CD8-positive, alpha-beta memory T cell (primary cell): ENCODE results near the gene GINS2. TPM values are rescaled to one million over a fixed set of nuclear protein-coding genes. Genes with fewer than 3 reads are reported as not detected.
A peak's percentile ranks its signal among the peaks of the same experiment; 100 is the strongest.

Experiments used
- CTCF ChIA-PET: fragments of 350-600 bp; sonication (Branson Sonifier 250); formaldehyde crosslinking; loops from one replicate; lab custom pipeline; 2021; ENCODE audit warnings: antibody characterized with exemption; lab: Charles Lee
- POLR2A ChIA-PET: fragments of 350-600 bp; sonication (Branson Sonifier 250); formaldehyde crosslinking; loops from one replicate; lab custom pipeline; 2021; ENCODE audit warnings: antibody characterized with exemption; lab: Charles Lee
- DNase-seq, 5 donors: peaks; one replicate each; pipeline versions ENCODE4 v3.0.0 to v3.0.0-alpha.2; 2020 to 2022; ENCODE audit warnings: mixed read lengths in 1 of 5
- H3K27ac ChIP-seq: one replicate; pipeline ENCODE4 v1.7.0; 2013; ENCODE audit warnings: low read depth, mild to moderate bottlenecking, low read length, moderate library complexity
- H3K27me3 ChIP-seq: 2 replicates; pipeline ENCODE4 v1.7.0; 2013; ENCODE audit warnings: low read length, mild to moderate bottlenecking; ENCODE audit not compliant: insufficient read depth, poor library complexity, severe bottlenecking
- H3K36me3 ChIP-seq: 2 replicates; pipeline ENCODE4 v1.7.0; 2013; ENCODE audit warnings: mild to moderate bottlenecking, low read length, moderate library complexity; ENCODE audit not compliant: insufficient read depth
- H3K4me1 ChIP-seq: 2 replicates; pipeline ENCODE4 v1.7.0; 2013; ENCODE audit warnings: mild to moderate bottlenecking, low read length, moderate library complexity; ENCODE audit not compliant: insufficient read depth
- H3K4me3 ChIP-seq: 2 replicates; pipeline ENCODE4 v1.7.0; 2013; ENCODE audit warnings: mild to moderate bottlenecking, low read length
- H3K9me3 ChIP-seq: 2 replicates; pipeline ENCODE4 v1.7.0; 2013; ENCODE audit warnings: mild to moderate bottlenecking, low read length
- H3K27ac Mint-ChIP-seq, 8 donors: one replicate each; pipeline ENCODE4 v1.8.0; 2020 to 2021; ENCODE audit warnings: mixed read lengths in 8 of 8, mild to moderate bottlenecking in 6 of 8, inconsistent platforms in 3 of 8, moderate library complexity in 3 of 8
- H3K27me3 Mint-ChIP-seq, 2 donors: one replicate each; pipeline ENCODE4 v1.8.0; 2020 to 2021; ENCODE audit warnings: mixed read lengths in 2 of 2, mild to moderate bottlenecking in 1 of 2, moderate library complexity in 1 of 2
- H3K36me3 Mint-ChIP-seq, 3 donors: one replicate each; pipeline ENCODE4 v1.8.0; 2020 to 2021; ENCODE audit warnings: mixed read lengths in 3 of 3, inconsistent platforms in 1 of 3, mild to moderate bottlenecking in 1 of 3
- H3K4me1 Mint-ChIP-seq, 3 donors: one replicate each; pipeline ENCODE4 v1.8.0; 2020 to 2021; ENCODE audit warnings: mixed read lengths in 3 of 3, inconsistent platforms in 1 of 3, mild to moderate bottlenecking in 1 of 3
- H3K4me3 Mint-ChIP-seq, 7 donors: one replicate each; pipeline ENCODE4 v1.8.0; 2020 to 2021; ENCODE audit warnings: mixed read lengths in 7 of 7, mild to moderate bottlenecking in 6 of 7, moderate library complexity in 4 of 7, inconsistent platforms in 2 of 7
- H3K9me3 Mint-ChIP-seq, 5 donors: one replicate each; pipeline ENCODE4 v1.8.0; 2020 to 2022; ENCODE audit warnings: mixed read lengths in 5 of 5, mild to moderate bottlenecking in 3 of 5, moderate library complexity in 2 of 5, inconsistent platforms in 1 of 5
- polyA plus RNA-seq: library from polyadenylated mRNA; unstranded; fragments of 300-500 nt; fragmentation: Illumina TruSeq; gene quantifications from one replicate; pipeline ENCODE4 v1.2.3, GENCODE V29; 2021
- total RNA-seq, 2 experiments: library from RNA; stranded (reverse); gene quantifications; one replicate each; pipeline ENCODE4 v1.2.3, GENCODE V29; 2021

GINS2 gene
- total and polyA plus RNA-seq, 3 experiments from 2014 or later: 0.09 to 68.7 (median 68.6) TPM

DNA sequence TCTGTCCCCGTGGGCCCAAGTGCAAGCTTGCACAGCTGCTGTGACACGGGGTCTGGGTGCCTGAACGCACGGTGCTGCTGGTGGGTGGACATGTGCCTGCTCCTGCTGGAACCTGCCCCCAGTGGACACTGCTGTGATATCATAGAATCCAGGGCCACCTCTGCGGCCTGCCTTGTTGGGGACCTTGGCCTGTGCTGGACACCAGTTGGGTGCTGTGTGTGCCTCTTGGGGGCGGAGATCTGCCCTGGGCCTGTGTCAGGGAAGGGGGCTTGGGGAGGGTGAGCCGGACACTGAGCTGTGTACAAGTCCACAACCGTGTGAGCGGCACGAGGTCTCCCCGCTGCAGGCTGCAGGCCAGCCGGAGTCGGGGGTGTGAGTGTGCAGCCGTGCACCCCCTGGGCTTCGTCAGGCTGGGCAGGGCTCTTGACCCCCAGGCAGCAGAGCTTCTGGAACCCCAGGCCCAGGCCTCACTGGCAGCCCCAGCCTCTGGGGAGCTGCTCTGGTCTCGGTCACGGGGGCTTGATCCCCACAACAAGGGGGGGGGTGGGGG is 42.3 kb downstream of the GINS2 start:
- peaks cover 0 to 37% (median 2%) of the 10 kb centered on the region in 3 donors for H3K36me3 Mint-ChIP-seq
- Histone ChIP-seq H3K27ac (no peak overlapping the region), H3K27me3 (no peaks in the 10 kb centered on the region), H3K9me3 (no peaks in the 10 kb centered on the region), H3K4me3 (no peak overlapping the region), H3K36me3 (no peaks in the 10 kb centered on the region), H3K4me1 (no peaks in the 10 kb centered on the region)
- peaks cover 0 to 1% of the 10 kb centered on the region in 2 donors for H3K27me3 Mint-ChIP-seq
- POLR2A ChIA-PET: no interaction called here
- CTCF ChIA-PET: no interaction called here
- no peak for DNase-seq
- no peak overlapping the region for H3K4me3 Mint-ChIP-seq
- H3K9me3 Mint-ChIP-seq: no peaks in the 10 kb centered on the region
- H3K27ac Mint-ChIP-seq: no peak overlapping the region
- H3K4me1 Mint-ChIP-seq: peaks cover 16 to 49% (median 21%) of the 10 kb centered on the region in 3 donors

DNA sequence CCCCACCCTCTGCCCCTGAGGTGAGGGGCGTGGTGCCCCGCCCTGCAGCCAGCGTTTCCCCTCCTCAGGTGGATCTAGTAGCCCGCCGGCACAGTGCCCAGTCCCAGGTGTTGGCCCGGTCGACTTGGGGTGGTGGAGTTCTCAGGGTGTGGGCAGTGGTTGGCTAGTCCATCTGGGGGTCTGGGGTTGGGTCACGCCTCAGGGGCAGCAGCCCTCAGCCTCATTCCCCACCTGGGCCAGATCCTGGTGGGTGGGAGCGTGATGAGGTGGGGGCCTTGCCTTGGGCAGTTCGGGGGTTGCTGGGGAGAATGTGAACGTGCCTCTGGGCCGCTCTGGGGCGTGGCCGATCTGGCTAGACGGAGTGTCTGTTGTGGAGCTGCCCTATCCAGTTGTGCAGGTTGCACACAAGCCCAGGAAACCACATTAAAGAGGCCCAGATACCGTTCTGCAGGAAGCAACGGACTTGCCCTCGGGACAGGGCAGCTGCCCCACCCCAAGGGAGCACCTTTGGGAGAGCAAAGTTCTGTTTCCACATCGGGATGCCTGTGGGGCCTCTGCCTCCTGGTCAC is 43.6 kb downstream of the GINS2 start:
- ChIA-PET POLR2A (no interaction called here), CTCF (no interaction called here)
- Mint-ChIP-seq H3K4me3 (no peak overlapping the region), H3K27ac (peak overlapping the region in 3 of 8 donors; percentile 33 to 46 (median 38)), H3K36me3 (peaks cover 0 to 43% (median 2%) of the 10 kb centered on the region in 3 donors), H3K4me1 (peaks cover 16 to 49% (median 21%) of the 10 kb centered on the region in 3 donors), H3K27me3 (peaks cover 0 to 1% of the 10 kb centered on the region in 2 donors), H3K9me3 (no peaks in the 10 kb centered on the region)
- Histone ChIP-seq H3K27ac (no peak overlapping the region), H3K9me3 (no peaks in the 10 kb centered on the region), H3K27me3 (no peaks in the 10 kb centered on the region), H3K4me3 (no peak overlapping the region), H3K36me3 (no peaks in the 10 kb centered on the region), H3K4me1 (no peaks in the 10 kb centered on the region)
- DNase-seq: no peak

DNA sequence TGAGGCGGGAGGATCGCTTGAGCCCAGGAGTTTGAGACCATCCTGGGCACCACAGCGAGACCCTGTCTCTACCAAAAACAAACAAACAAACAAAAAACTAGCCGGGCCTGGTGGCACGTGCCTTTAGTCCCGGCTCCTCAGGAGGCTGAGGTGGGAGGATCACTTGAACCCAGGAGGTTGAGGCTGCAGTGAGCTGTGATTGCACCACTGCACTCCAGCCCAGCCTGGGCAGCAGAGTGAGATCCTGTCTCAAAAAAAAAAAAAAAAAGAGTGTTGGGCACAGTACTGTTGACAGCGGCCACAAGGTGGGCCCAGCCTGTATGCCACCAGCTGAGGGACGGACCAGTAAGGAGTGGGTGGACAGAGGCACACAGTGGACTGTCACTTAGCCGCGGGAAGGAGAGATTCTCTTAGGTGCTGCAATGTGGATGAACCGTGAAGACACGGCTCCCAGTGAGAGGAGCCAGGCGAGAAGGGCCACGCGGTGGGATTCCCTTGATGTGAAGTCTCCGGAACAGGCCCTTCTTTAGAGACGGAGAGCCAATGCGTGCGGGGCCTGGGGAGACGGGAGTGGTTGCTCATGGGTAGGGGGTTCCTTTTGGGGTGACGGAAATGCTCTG is 44.6 kb downstream of the GINS2 start:
- Histone ChIP-seq H3K36me3 (no peaks in the 10 kb centered on the region), H3K4me1 (no peaks in the 10 kb centered on the region), H3K27ac (no peak overlapping the region), H3K4me3 (no peak overlapping the region), H3K27me3 (no peaks in the 10 kb centered on the region), H3K9me3 (no peaks in the 10 kb centered on the region)
- Mint-ChIP-seq H3K4me1 (peaks cover 16 to 51% (median 23%) of the 10 kb centered on the region in 3 donors), H3K27ac (peak overlapping the region in 5 of 8 donors; percentile 1 to 84 (median 38)), H3K36me3 (peaks cover 0 to 39% (median 2%) of the 10 kb centered on the region in 3 donors), H3K9me3 (no peaks in the 10 kb centered on the region), H3K27me3 (peaks cover 0 to 1% of the 10 kb centered on the region in 2 donors), H3K4me3 (peak overlapping the region in 1 of 7 donors; percentile 46)
- DNase-seq: no peak
- ChIA-PET CTCF (no interaction called here), POLR2A (no interaction called here)

DNA sequence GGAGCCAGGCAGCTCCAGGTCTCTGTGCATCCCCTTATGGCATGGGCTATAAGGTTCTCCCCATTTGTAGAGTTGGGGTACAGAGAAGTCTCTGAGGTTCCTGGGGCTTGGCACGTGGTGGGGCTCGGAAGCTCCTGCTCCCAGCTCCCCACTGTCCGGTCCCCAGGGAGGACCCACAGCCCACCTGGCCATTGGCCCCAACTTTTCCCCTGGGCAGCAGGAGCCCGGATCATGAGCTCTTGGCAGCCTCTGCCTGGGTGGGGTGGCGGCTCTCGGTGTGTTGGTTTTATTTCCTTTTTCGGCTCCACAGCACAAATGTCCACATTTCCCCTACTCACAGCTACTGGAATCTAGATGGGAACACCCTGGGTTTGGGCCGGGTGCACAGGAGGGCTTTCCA is 45.1 kb downstream of the GINS2 start:
- H3K27me3 Mint-ChIP-seq: peaks cover 0 to 1% of the 10 kb centered on the region in 2 donors
- no peak overlapping the region for H3K4me3 Mint-ChIP-seq
- Histone ChIP-seq H3K36me3 (no peaks in the 10 kb centered on the region), H3K27me3 (no peaks in the 10 kb centered on the region), H3K4me1 (no peaks in the 10 kb centered on the region), H3K9me3 (no peaks in the 10 kb centered on the region), H3K4me3 (no peak overlapping the region), H3K27ac (no peak overlapping the region)
- H3K4me1 Mint-ChIP-seq: peaks cover 16 to 49% (median 19%) of the 10 kb centered on the region in 3 donors
- POLR2A ChIA-PET: no interaction called here
- CTCF ChIA-PET: interaction anchor here (1.0 kb wide), 1 partner anchor 27 kb away, joined by 5 read pairs; no protein-coding TSS in a partner anchor
- H3K27ac Mint-ChIP-seq: peak overlapping the region in 1 of 8 donors; percentile 84
- DNase-seq: no peak
- no peaks in the 10 kb centered on the region for H3K9me3 Mint-ChIP-seq
- H3K36me3 Mint-ChIP-seq: peaks cover 0 to 35% (median 2%) of the 10 kb centered on the region in 3 donors

DNA sequence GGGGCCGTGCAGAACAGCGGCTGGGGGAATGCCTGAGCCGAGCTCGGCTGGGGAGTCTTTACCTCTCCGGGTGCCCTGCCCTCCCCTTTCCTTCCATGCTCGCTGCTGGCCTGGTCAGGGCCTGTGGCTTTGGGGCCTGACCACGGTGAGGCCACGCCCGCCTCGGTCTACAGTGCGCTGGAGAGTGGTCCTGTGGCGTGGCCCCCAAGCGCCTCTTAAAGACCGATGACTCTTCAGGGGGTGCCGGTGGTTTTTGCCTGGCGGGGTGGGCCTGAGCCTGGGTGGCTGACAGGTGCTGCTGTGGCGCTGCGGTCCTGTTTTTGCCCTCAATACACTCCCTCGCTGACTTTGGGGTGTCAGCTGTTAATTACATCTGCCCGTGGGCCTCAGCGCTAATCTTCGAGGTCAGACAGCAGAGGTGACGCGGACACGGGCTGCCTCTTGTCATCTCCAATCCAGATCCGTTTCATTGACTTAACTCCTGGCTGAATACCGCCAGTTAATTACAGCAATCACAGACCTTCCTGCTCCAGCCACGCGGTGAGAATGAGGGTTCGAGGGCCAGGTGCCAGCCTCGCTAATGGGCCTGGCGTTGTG is 45.9 kb downstream of the GINS2 start:
- H3K9me3 Mint-ChIP-seq: no peaks in the 10 kb centered on the region
- Histone ChIP-seq H3K27me3 (no peaks in the 10 kb centered on the region), H3K27ac (no peak overlapping the region), H3K36me3 (no peaks in the 10 kb centered on the region), H3K4me1 (no peaks in the 10 kb centered on the region), H3K4me3 (no peak overlapping the region), H3K9me3 (no peaks in the 10 kb centered on the region)
- H3K4me1 Mint-ChIP-seq: peaks cover 16 to 50% (median 23%) of the 10 kb centered on the region in 3 donors
- CTCF ChIA-PET: interaction anchor here (1.0 kb wide), 1 partner anchor 27 kb away, joined by 5 read pairs; no protein-coding TSS in a partner anchor
- POLR2A ChIA-PET: no interaction called here
- H3K4me3 Mint-ChIP-seq: no peak overlapping the region
- peaks cover 0 to 32% (median 2%) of the 10 kb centered on the region in 3 donors for H3K36me3 Mint-ChIP-seq
- peaks cover 0 to 1% of the 10 kb centered on the region in 2 donors for H3K27me3 Mint-ChIP-seq
- DNase-seq: no peak
- H3K27ac Mint-ChIP-seq: peak overlapping the region in 3 of 8 donors; percentile 9 to 70 (median 15)

DNA sequence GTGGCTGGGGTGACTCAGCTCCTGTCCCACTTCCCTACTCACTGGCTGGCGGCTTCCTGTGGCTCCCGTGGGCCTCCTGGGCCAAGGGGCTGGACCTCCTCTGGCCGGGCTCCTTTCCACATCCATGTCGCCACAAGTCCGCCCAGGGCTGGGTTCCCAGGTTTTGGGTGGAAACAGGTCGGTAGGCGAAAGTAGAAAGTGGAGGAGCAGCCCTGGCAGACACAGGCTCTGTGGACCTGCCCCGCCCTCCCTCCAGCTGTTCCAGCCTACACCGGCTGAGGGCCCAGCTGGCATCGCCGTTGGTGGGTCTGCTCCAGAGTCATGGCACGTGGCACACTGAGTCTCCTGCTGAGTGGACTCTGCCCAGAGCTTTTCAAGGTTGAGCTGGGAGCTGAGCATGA is 47.0 kb downstream of the GINS2 start:
- H3K9me3 ChIP-seq: no peaks in the 10 kb centered on the region
- H3K36me3 ChIP-seq: no peaks in the 10 kb centered on the region
- DNase-seq: no peak
- no peaks in the 10 kb centered on the region for H3K27me3 ChIP-seq
- POLR2A ChIA-PET: no interaction called here
- H3K4me3 ChIP-seq: no peak overlapping the region
- no peak overlapping the region for H3K27ac ChIP-seq
- H3K27ac Mint-ChIP-seq: no peak overlapping the region
- no peaks in the 10 kb centered on the region for H3K9me3 Mint-ChIP-seq
- peaks cover 0 to 1% of the 10 kb centered on the region in 2 donors for H3K27me3 Mint-ChIP-seq
- H3K4me3 Mint-ChIP-seq: no peak overlapping the region
- H3K36me3 Mint-ChIP-seq: peaks cover 0 to 36% (median 2%) of the 10 kb centered on the region in 3 donors
- CTCF ChIA-PET: no interaction called here
- H3K4me1 Mint-ChIP-seq: peaks cover 16 to 49% (median 26%) of the 10 kb centered on the region in 3 donors
- no peaks in the 10 kb centered on the region for H3K4me1 ChIP-seq

DNA sequence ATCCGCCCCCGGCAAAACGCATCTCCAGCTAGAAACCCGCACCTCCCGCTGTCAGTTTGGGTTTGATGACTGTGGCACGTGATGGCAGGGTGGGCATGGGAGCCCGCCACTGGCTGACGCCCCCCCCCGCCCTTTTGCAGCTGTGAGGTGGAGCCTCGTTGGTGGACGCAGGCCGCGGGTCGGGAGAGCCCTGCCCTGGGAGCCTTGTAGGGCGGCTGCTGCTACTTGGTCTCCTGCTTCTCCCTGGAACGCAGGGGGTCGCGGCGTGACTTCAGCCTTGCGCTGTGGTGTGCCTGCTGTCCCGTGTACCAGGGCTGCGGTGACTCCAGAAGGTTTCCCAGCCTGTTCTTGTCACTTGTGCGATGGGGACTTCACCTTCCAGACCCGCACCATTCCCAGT is 47.4 kb downstream of the GINS2 start:
- no peak overlapping the region for H3K4me3 Mint-ChIP-seq
- peaks cover 0 to 37% (median 2%) of the 10 kb centered on the region in 3 donors for H3K36me3 Mint-ChIP-seq
- Histone ChIP-seq H3K9me3 (no peaks in the 10 kb centered on the region), H3K4me3 (no peak overlapping the region), H3K4me1 (no peaks in the 10 kb centered on the region), H3K27me3 (no peaks in the 10 kb centered on the region), H3K36me3 (no peaks in the 10 kb centered on the region), H3K27ac (no peak overlapping the region)
- H3K9me3 Mint-ChIP-seq: no peaks in the 10 kb centered on the region
- DNase-seq: no peak
- CTCF ChIA-PET: no interaction called here
- POLR2A ChIA-PET: no interaction called here
- peaks cover 16 to 49% (median 26%) of the 10 kb centered on the region in 3 donors for H3K4me1 Mint-ChIP-seq
- peaks cover 0 to 1% of the 10 kb centered on the region in 2 donors for H3K27me3 Mint-ChIP-seq
- peak overlapping the region in 1 of 8 donors; percentile 71 for H3K27ac Mint-ChIP-seq

DNA sequence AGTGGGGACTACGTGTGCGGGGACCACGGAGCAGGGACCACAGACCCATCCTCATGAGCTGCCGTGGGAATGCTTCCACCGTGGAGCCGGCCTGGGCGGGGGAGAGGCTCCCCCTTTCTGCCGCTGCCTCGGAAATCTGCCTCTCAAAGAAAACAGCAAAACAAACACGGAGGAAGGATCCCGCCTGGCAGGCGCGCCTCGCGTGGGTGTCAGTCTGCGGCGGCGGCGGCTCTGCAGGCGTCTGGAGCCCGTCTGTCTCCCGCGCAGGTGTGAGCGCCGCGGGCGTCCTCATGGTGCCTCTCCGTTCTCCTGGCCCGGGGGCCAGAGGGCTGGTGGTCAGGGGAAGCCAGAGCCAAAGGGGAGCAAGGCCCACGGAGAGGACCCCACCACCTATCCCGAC is 48.2 kb downstream of the GINS2 start:
- H3K27ac ChIP-seq: no peak overlapping the region
- H3K4me1 Mint-ChIP-seq: peaks cover 12 to 43% (median 24%) of the 10 kb centered on the region in 3 donors
- ChIA-PET CTCF (no interaction called here), POLR2A (no interaction called here)
- no peaks in the 10 kb centered on the region for H3K27me3 ChIP-seq
- no peaks in the 10 kb centered on the region for H3K4me1 ChIP-seq
- no peak overlapping the region for H3K4me3 ChIP-seq
- no peaks in the 10 kb centered on the region for H3K36me3 ChIP-seq
- H3K4me3 Mint-ChIP-seq: no peak overlapping the region
- no peaks in the 10 kb centered on the region for H3K9me3 ChIP-seq
- peak overlapping the region in 1 of 8 donors; percentile 43 for H3K27ac Mint-ChIP-seq
- peaks cover 0 to 1% of the 10 kb centered on the region in 2 donors for H3K27me3 Mint-ChIP-seq
- peaks cover 0 to 35% (median 0%) of the 10 kb centered on the region in 3 donors for H3K36me3 Mint-ChIP-seq
- DNase-seq: no peak
- H3K9me3 Mint-ChIP-seq: no peaks in the 10 kb centered on the region
